ENCODE measurements around the gene SH3PXD2A. TPM values are rescaled to one million over a fixed set of nuclear protein-coding genes. Genes with fewer than 3 reads are reported as not detected.

SH3PXD2A gene
- total and polyA plus RNA-seq, 9 of the 15 experiments (the other 6 are each of a cell fraction or from before 2014, with no cell fraction given): 0.41 to 9.3 (median 2.5) TPM

GRCh38 chr10:103618575-103619423, 236.6 kb downstream of the SH3PXD2A start (continued):
- peak; percentile 99 for TF ChIP-seq ZNF395 (CRISPR knock-in tag; IDR thresholded peaks at IDR 0.05)
- TF ChIP-seq CBX3 (IDR thresholded peaks at IDR 0.05; ENCODE audit: borderline replicate concordance in 1 of 2, low read length in 2 of 2): no peak
- TF ChIP-seq SNIP1 (IDR thresholded peaks at IDR 0.05; ENCODE audit: low read depth): no peak
- no peak for TF ChIP-seq POU5F1 (IDR thresholded peaks at IDR 0.05; ENCODE audit: borderline replicate concordance, low read depth, low read length, partially characterized antibody)
- TF ChIP-seq DPF2 (IDR thresholded peaks at IDR 0.05): peak; percentile 91
- TF ChIP-seq ZNF263 (CRISPR knock-in tag; IDR thresholded peaks at IDR 0.05; ENCODE audit: borderline replicate concordance): peak; percentile 35; the same call in 1 of the 2 replicates
- no peak for TF ChIP-seq NFRKB (IDR thresholded peaks at IDR 0.05; ENCODE audit: low read depth)
- TF ChIP-seq ADNP (tag; IDR thresholded peaks at IDR 0.05): no peak
- no peak for TF ChIP-seq RFX5 (IDR thresholded peaks at IDR 0.05; ENCODE audit: low read depth, low read length)
- TF ChIP-seq ZNF121 (CRISPR knock-in tag; conservative IDR thresholded peaks at IDR 0.05): no peak
- TF ChIP-seq SRSF7 (optimal IDR thresholded peaks at IDR 0.05; ENCODE audit: low read depth, low read length): no peak
- no peak for TF ChIP-seq TBP (optimal IDR thresholded peaks at IDR 0.05; ENCODE audit: low read depth, low read length)
- TF ChIP-seq ZFP91 (CRISPR knock-in tag; IDR thresholded peaks at IDR 0.05): no peak
- no peak for TF ChIP-seq NR0B1 (IDR thresholded peaks at IDR 0.05; ENCODE audit: partially characterized antibody)
- no peak for TF ChIP-seq SRSF1 (IDR thresholded peaks at IDR 0.05; ENCODE audit: low read depth, low read length)
- no peak for TF ChIP-seq CEBPG (CRISPR knock-in tag; IDR thresholded peaks at IDR 0.05)
- no peak for TF ChIP-seq CEBPG (tag; conservative IDR thresholded peaks at IDR 0.05 in 1 of 2, IDR thresholded peaks at IDR 0.05 in 1 of 2)
- TF ChIP-seq CEBPB (tag; IDR thresholded peaks at IDR 0.05): no peak
- 0 out of 2 replicates have a peak, but pooled peaks have one; percentile 66 for TF ChIP-seq SMAD3 (CRISPR knock-in tag; conservative IDR thresholded peaks at IDR 0.05)
- no peak for TF ChIP-seq ZNF655 (CRISPR knock-in tag; IDR thresholded peaks at IDR 0.05)

Measured in K562 (cell line).